Thymus (tissue), 11 donors: Measurements from ENCODE around the gene RABGAP1. TPM values are rescaled to one million over a fixed set of nuclear protein-coding genes. Genes with fewer than 3 reads are reported as not detected.

Experiments used
- DNase-seq, 9 donors: peaks; one replicate each; pipeline ENCODE4 v3.0.0-alpha.2; 2013; ENCODE audit warnings: low spot score in 9 of 9, low read depth in 6 of 9, missing footprints in 1 of 9
- H3K27ac ChIP-seq, 2 donors: one replicate each; pipeline ENCODE4 v1.5.1; 2013; ENCODE audit warnings: control low read depth in 1 of 2, low read depth in 1 of 2, low read length in 1 of 2, mild to moderate bottlenecking in 1 of 2, moderate library complexity in 1 of 2
- H3K27me3 ChIP-seq, 2 donors: one replicate each; pipeline ENCODE4 v1.5.1; 2013; ENCODE audit warnings: low read length in 1 of 2; ENCODE audit not compliant: control insufficient read depth in 2 of 2, insufficient read depth in 1 of 2
- H3K36me3 ChIP-seq, 2 donors: one replicate each; pipeline ENCODE4 v1.5.1; 2013; ENCODE audit warnings: low read length in 1 of 2, mild to moderate bottlenecking in 1 of 2, moderate library complexity in 1 of 2; ENCODE audit not compliant: control insufficient read depth in 2 of 2, insufficient read depth in 2 of 2
- H3K4me1 ChIP-seq, 2 donors: one replicate each; pipeline ENCODE4 v1.5.1; 2013; ENCODE audit warnings: low read length in 2 of 2; ENCODE audit not compliant: control insufficient read depth in 2 of 2, insufficient read depth in 2 of 2
- H3K4me3 ChIP-seq, 2 donors: one replicate each; pipeline ENCODE4 v1.5.1; 2013; ENCODE audit warnings: low read length in 2 of 2, control low read depth in 1 of 2, mild to moderate bottlenecking in 1 of 2
- H3K9me3 ChIP-seq, 2 donors: one replicate each; pipeline ENCODE4 v1.5.1; 2013; ENCODE audit warnings: low read length in 1 of 2, mild to moderate bottlenecking in 1 of 2; ENCODE audit not compliant: control insufficient read depth in 2 of 2, insufficient read depth in 1 of 2
- WGBS: extraction: QIAGEN DNeasy Blood & Tissue Kit; methylation state at CpG from one replicate; pipeline ENCODE4 v1.1.7; 2013; 5-methylcytosine and 5-hydroxymethylcytosine counted together
- polyA plus RNA-seq: library from polyadenylated mRNA; stranded (reverse); fragments of 200-250 nt; gene quantifications from one replicate; pipeline ENCODE4 v1.2.3, GENCODE V29; 2013
- total RNA-seq: library from RNA; stranded (reverse); fragments of 120-200 nt; gene quantifications from one replicate; pipeline ENCODE4 v1.2.4, GENCODE V29; 2013
- donor health status: healthy.

Gene RABGAP1
- total and polyA plus RNA-seq, 2 donors = 17.4 to 18.1 TPM

DNA sequence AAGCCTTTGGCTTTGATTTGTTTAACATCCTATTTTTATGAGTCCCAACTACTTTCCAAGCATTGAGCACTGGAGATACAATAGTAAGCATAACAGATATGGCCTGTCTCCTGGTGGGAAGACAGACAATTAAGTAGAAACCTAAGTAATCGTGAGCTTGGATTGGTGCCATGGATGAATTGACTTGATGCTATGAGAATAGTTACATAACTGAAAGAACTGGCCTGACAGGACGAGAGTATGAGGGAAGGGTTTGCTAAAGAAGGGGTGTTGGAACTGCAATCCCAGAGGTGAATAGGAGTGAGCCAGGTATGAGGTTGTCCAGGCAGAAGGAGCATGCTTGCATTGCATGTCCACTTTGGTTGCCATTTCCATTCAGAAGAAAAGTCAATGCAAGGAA is 145.1 kb downstream of the RABGAP1 start:
- Histone ChIP-seq H3K27me3 (no peaks in the 10 kb centered on the region), H3K27ac (no peak overlapping the region), H3K4me3 (no peak overlapping the region), H3K9me3 (no peaks in the 10 kb centered on the region), H3K36me3 (peaks cover 18 to 34% of the 10 kb centered on the region in 2 donors), H3K4me1 (no peaks in the 10 kb centered on the region)
- WGBS = 96% methylated on average over 2 of the region's 2 CpGs
- no peak for DNase-seq

DNA sequence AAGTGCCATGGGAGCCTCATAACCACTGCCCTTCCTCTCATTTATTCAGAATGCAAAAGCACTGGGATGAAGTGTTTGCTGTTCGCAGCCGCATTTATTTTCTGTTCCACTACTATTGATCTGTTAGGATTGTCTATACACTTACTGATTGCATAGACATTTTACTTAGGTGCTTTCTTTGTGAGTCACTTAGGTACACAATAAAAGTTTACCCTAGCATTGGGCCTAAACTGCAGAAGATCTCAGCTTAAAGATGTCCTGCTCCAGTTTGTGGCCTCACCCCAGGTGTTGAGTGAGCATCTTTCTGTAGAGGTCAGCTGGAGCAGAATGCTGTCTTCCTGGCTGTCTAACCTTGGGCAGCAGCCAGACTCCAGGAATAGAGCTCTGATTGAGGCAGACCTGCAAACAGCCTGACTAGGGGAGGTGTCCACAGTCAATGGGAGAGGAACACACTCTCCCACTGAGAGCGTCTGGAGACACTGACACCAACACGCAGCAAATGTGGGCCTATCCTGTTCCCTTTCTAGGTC is 146.6 kb downstream of the RABGAP1 start:
- no peak for DNase-seq
- Histone ChIP-seq H3K27me3 (no peaks in the 10 kb centered on the region), H3K27ac (no peak overlapping the region), H3K36me3 (peaks cover 25 to 39% of the 10 kb centered on the region in 2 donors), H3K4me3 (no peak overlapping the region), H3K9me3 (no peaks in the 10 kb centered on the region), H3K4me1 (no peaks in the 10 kb centered on the region)
- WGBS = 98% methylated on average over 4 of the region's 4 CpGs

DNA sequence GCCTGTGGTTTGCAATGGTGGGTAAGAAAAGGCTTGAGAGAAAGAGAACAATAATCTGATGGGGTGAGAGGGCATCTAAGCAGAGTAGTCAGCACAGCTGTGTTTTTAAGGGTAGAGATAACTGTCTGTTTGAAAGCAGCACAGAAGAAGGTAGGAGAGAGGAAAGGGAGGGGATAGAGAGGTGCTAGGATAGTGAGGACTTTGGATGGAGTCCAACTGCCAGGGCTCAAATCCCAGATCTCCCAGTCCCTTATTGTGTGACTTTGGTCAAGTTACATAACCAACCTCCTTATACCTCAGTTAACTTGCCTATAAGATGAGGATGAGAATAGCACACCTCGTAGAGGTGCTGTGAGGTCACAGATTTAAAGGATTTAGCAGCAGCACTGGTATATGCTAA is 148.2 kb downstream of the RABGAP1 start:
- Histone ChIP-seq H3K4me3 (no peak overlapping the region), H3K4me1 (no peaks in the 10 kb centered on the region), H3K9me3 (no peaks in the 10 kb centered on the region), H3K27me3 (no peaks in the 10 kb centered on the region), H3K27ac (no peak overlapping the region), H3K36me3 (peaks cover 36 to 45% of the 10 kb centered on the region in 2 donors)
- DNase-seq = no peak
- whole genome bisulfite sequencing = 92% methylated on average over 1 of the region's 1 CpG

DNA sequence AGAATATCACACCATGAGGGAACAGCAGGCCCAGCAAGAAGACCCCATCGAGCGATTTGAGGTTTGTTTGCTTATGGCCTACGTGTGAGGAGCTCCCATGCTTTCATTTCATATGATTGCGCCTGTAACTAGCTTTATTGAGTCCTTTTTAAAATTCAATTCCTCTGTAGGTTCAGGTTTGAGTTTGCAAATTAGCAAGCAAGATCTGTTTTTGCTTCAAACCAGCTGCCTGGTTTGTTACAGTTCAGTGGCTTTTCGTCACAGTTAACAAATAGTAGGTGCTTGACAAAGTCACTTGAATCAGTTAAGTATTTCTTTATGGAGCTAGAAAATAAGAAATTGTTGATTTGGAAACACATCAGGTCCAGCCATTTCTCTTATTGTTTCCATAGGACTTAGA is 149.0 kb downstream of the RABGAP1 start:
- WGBS = 97% methylated on average over 5 of the region's 5 CpGs
- H3K4me1 ChIP-seq = no peaks in the 10 kb centered on the region
- no peak for DNase-seq
- H3K27me3 ChIP-seq = no peaks in the 10 kb centered on the region
- H3K9me3 ChIP-seq = no peaks in the 10 kb centered on the region
- H3K27ac ChIP-seq = no peak overlapping the region
- no peak overlapping the region for H3K4me3 ChIP-seq
- peaks cover 35 to 40% of the 10 kb centered on the region in 2 donors for H3K36me3 ChIP-seq

DNA sequence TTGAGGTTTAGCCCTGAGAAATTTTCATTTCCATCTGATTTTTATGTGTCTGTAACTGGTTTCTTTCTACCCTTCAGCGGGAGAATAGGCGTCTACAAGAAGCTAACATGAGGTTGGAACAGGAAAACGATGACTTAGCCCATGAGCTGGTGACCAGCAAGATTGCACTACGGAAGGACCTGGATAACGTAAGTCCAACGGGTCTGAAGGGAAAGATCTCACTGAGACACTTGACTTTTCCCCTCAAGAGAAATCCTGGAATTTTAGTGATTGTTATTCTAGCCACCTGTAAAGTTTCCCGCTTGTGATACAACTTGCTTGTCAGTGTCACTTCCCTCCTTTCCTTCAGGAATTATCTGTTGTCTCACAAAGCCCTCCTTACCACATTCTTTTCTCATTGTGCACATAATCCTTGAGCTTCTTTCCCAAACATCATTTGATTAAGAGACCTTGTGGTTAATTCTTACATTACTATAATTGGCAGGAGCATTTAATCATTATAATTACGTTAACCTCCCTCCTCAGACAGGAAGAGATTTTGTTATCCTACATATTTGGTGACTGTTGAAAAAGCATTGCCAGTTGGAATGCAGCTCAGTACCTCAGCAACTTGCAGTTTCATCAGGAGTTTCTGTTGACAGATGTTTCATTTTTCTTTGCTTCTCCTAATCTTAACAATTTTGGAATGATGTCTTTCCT is 149.5 kb downstream of the RABGAP1 start:
- Histone ChIP-seq H3K36me3 (peaks cover 34 to 45% of the 10 kb centered on the region in 2 donors), H3K9me3 (no peaks in the 10 kb centered on the region), H3K27me3 (no peaks in the 10 kb centered on the region), H3K4me3 (no peak overlapping the region), H3K27ac (no peak overlapping the region), H3K4me1 (no peaks in the 10 kb centered on the region)
- 98% methylated on average over 8 of the region's 8 CpGs for WGBS
- DNase-seq = no peak

DNA sequence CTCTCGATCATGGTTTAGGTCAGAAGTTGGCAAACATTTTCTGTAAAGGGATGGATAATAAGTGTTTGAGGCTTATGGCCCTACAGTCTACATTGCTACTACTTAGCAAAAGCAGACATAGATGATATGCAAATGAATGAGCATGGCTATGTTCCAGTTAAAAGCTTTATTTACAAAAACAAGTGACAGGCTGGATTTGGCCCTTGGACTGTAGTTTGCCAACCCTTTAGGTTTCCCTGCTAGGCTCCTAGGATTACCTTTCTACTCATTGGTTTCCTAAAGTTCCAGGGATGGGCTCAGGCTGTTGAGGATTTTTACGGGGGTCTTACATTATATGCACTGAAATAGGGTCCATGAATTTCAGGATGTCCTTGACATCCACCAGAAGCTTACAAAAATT is 150.1 kb downstream of the RABGAP1 start:
- Histone ChIP-seq H3K4me1 (no peaks in the 10 kb centered on the region), H3K4me3 (no peak overlapping the region), H3K27ac (no peak overlapping the region), H3K36me3 (peaks cover 34 to 48% of the 10 kb centered on the region in 2 donors), H3K9me3 (no peaks in the 10 kb centered on the region), H3K27me3 (no peaks in the 10 kb centered on the region)
- no peak for DNase-seq
- 98% methylated on average over 2 of the region's 2 CpGs for WGBS

DNA sequence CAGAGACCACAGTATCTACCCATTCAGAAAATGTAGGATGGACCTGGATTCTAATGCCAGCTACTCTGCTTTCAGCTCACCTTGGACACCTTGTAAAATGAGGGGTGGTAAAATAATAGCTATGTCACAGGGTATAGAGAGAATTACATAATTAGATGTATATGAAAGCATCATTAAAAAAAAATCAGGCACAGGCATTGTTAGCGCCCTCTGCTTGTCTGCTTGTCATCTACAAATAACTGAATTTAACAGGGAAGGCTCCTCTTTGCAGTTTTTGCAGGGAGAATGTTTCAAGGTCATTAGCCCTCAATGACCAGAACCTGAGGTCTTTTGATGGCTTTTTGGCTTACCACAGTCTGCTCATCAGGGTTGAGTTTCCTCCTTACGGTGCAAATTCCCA is 150.6 kb downstream of the RABGAP1 start:
- Histone ChIP-seq H3K27ac (no peak overlapping the region), H3K4me1 (no peaks in the 10 kb centered on the region), H3K36me3 (peaks cover 35 to 51% of the 10 kb centered on the region in 2 donors), H3K4me3 (no peak overlapping the region), H3K27me3 (no peaks in the 10 kb centered on the region), H3K9me3 (no peaks in the 10 kb centered on the region)
- WGBS = 94% methylated on average over 2 of the region's 2 CpGs
- no peak for DNase-seq

DNA sequence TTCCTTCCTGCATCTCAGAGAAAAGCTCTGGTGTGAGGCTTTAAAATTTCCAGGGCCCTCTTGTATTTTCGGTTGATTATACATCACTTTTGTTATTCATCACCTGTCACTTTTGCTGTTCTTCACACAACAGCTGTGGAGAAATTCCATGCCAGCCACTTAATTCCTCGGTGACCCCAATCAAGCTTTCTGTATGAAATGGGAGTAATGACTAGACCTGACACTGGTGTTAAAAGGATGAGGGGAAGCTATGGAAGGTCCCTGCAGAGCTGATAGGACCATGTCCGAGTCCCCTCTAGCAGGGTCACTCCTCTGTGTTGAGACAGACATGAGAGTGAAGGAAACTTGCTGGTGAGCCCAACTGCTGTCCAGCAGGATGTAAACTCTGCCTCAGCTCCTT is 152.3 kb downstream of the RABGAP1 start:
- H3K27me3 ChIP-seq = no peaks in the 10 kb centered on the region
- DNase-seq = no peak
- no peaks in the 10 kb centered on the region for H3K4me1 ChIP-seq
- H3K27ac ChIP-seq = no peak overlapping the region
- 98% methylated on average over 3 of the region's 3 CpGs for WGBS
- H3K4me3 ChIP-seq = no peak overlapping the region
- H3K9me3 ChIP-seq = no peaks in the 10 kb centered on the region
- peaks cover 49 to 63% of the 10 kb centered on the region in 2 donors for H3K36me3 ChIP-seq

DNA sequence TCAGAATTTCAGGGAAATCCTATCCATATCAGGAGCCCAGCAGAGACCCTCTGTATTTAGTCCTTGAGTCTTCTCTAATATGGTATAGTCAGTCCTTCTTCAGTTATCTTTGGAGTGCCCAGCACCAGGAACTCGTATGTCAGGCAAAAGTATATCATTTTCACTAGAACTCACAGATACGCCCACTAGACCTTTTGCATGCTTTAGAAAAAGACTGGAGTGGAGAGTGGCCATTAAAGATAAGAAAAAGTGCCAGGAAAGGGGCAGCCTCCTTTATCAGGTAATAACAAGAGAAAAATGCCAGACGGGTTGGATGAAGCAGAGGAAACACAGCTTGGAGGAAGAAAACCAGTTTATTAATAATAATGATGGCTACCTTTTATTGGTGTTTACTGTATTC is 156.2 kb downstream of the RABGAP1 start:
- H3K4me3 ChIP-seq = no peak overlapping the region
- no peak for DNase-seq
- peaks cover 53 to 68% of the 10 kb centered on the region in 2 donors for H3K36me3 ChIP-seq
- H3K27ac ChIP-seq = no peak overlapping the region
- WGBS = 93% methylated on average over 3 of the region's 3 CpGs
- H3K27me3 ChIP-seq = no peaks in the 10 kb centered on the region
- H3K9me3 ChIP-seq = no peaks in the 10 kb centered on the region
- H3K4me1 ChIP-seq = no peaks in the 10 kb centered on the region
